ENCODE data around the gene PTS.

The PTS gene

GRCh38 chr11:112268406-112268805 lies 42.2 kb downstream of the PTS start:
- no peaks in the 10 kb centered on the region for H3K36me3 ChIP-seq (ENCODE audit: insufficient read depth, low read length)
- H3K4me1 ChIP-seq (ENCODE audit: insufficient read depth, low read length) = peaks cover 17% of the 10 kb centered on the region
- H3K9me3 ChIP-seq (ENCODE audit: low read length) = no peaks in the 10 kb centered on the region
- no peak overlapping the region for H3K4me3 ChIP-seq (ENCODE audit: low read depth in 1 of 2, low read length in 2 of 2)
- no peak overlapping the region for H3K27ac ChIP-seq (ENCODE audit: low read depth, low read length)
- H3K9ac ChIP-seq (ENCODE audit: low read length) = no peak overlapping the region
- H3K27me3 ChIP-seq (ENCODE audit: control insufficient read depth in 1 of 2, insufficient read depth in 2 of 2, low read length in 2 of 2) = no peaks in the 10 kb centered on the region

GRCh38 chr11:112269139-112269538 lies 42.9 kb downstream of the PTS start:
- Histone ChIP-seq H3K9ac (ENCODE audit: low read length) (no peak overlapping the region), H3K4me3 (ENCODE audit: low read depth in 1 of 2, low read length in 2 of 2) (no peak overlapping the region), H3K4me1 (ENCODE audit: insufficient read depth, low read length) (peaks cover 17% of the 10 kb centered on the region), H3K36me3 (ENCODE audit: insufficient read depth, low read length) (no peaks in the 10 kb centered on the region), H3K9me3 (ENCODE audit: low read length) (no peaks in the 10 kb centered on the region), H3K27me3 (ENCODE audit: control insufficient read depth in 1 of 2, insufficient read depth in 2 of 2, low read length in 2 of 2) (no peaks in the 10 kb centered on the region), H3K27ac (ENCODE audit: low read depth, low read length) (no peak overlapping the region)

GRCh38 chr11:112270551-112271180 lies 44.4 kb downstream of the PTS start:
- H3K27ac ChIP-seq (ENCODE audit: low read depth, low read length) = no peak overlapping the region
- no peaks in the 10 kb centered on the region for H3K36me3 ChIP-seq (ENCODE audit: insufficient read depth, low read length)
- no peak overlapping the region for H3K9ac ChIP-seq (ENCODE audit: low read length)
- H3K9me3 ChIP-seq (ENCODE audit: low read length) = no peaks in the 10 kb centered on the region
- H3K27me3 ChIP-seq (ENCODE audit: control insufficient read depth in 1 of 2, insufficient read depth in 2 of 2, low read length in 2 of 2) = no peaks in the 10 kb centered on the region
- H3K4me3 ChIP-seq (ENCODE audit: low read depth in 1 of 2, low read length in 2 of 2) = no peak overlapping the region
- peaks cover 8% of the 10 kb centered on the region for H3K4me1 ChIP-seq (ENCODE audit: insufficient read depth, low read length)

- H3K4me3 ChIP-seq (ENCODE audit: low read depth in 1 of 2, low read length in 2 of 2) = no peak overlapping the region
- H3K27ac ChIP-seq (ENCODE audit: low read depth, low read length) = no peak overlapping the region
- no peaks in the 10 kb centered on the region for H3K36me3 ChIP-seq (ENCODE audit: insufficient read depth, low read length)
- no peaks in the 10 kb centered on the region for H3K9me3 ChIP-seq (ENCODE audit: low read length)
- H3K27me3 ChIP-seq (ENCODE audit: control insufficient read depth in 1 of 2, insufficient read depth in 2 of 2, low read length in 2 of 2) = no peaks in the 10 kb centered on the region
- H3K9ac ChIP-seq (ENCODE audit: low read length) = no peak overlapping the region
- H3K4me1 ChIP-seq (ENCODE audit: insufficient read depth, low read length) = peaks cover 2% of the 10 kb centered on the region
Measured at GRCh38 chr11:112271242-112271641, 45.0 kb downstream of the PTS start.

- Histone ChIP-seq H3K27ac (ENCODE audit: low read depth, low read length) (no peak overlapping the region), H3K4me3 (ENCODE audit: low read depth in 1 of 2, low read length in 2 of 2) (no peak overlapping the region), H3K4me1 (ENCODE audit: insufficient read depth, low read length) (no peaks in the 10 kb centered on the region), H3K9me3 (ENCODE audit: low read length) (no peaks in the 10 kb centered on the region), H3K36me3 (ENCODE audit: insufficient read depth, low read length) (no peaks in the 10 kb centered on the region), H3K9ac (ENCODE audit: low read length) (no peak overlapping the region), H3K27me3 (ENCODE audit: control insufficient read depth in 1 of 2, insufficient read depth in 2 of 2, low read length in 2 of 2) (no peaks in the 10 kb centered on the region)
Measured at GRCh38 chr11:112273066-112273465, 46.8 kb downstream of the PTS start.

- Histone ChIP-seq H3K27ac (ENCODE audit: low read depth, low read length) (no peak overlapping the region), H3K36me3 (ENCODE audit: insufficient read depth, low read length) (no peaks in the 10 kb centered on the region), H3K9ac (ENCODE audit: low read length) (no peak overlapping the region), H3K4me3 (ENCODE audit: low read depth in 1 of 2, low read length in 2 of 2) (no peak overlapping the region), H3K9me3 (ENCODE audit: low read length) (no peaks in the 10 kb centered on the region), H3K4me1 (ENCODE audit: insufficient read depth, low read length) (no peaks in the 10 kb centered on the region), H3K27me3 (ENCODE audit: control insufficient read depth in 1 of 2, insufficient read depth in 2 of 2, low read length in 2 of 2) (no peaks in the 10 kb centered on the region)
Measured at GRCh38 chr11:112274007-112274783, 48.0 kb downstream of the PTS start.

- no peak overlapping the region for H3K4me3 ChIP-seq (ENCODE audit: low read depth in 1 of 2, low read length in 2 of 2)
- H3K27ac ChIP-seq (ENCODE audit: low read depth, low read length) = no peak overlapping the region
- H3K9me3 ChIP-seq (ENCODE audit: low read length) = no peaks in the 10 kb centered on the region
- H3K9ac ChIP-seq (ENCODE audit: low read length) = no peak overlapping the region
- no peaks in the 10 kb centered on the region for H3K27me3 ChIP-seq (ENCODE audit: control insufficient read depth in 1 of 2, insufficient read depth in 2 of 2, low read length in 2 of 2)
- no peaks in the 10 kb centered on the region for H3K36me3 ChIP-seq (ENCODE audit: insufficient read depth, low read length)
- peaks cover 3% of the 10 kb centered on the region for H3K4me1 ChIP-seq (ENCODE audit: insufficient read depth, low read length)
Measured at GRCh38 chr11:112277029-112277428, 50.8 kb downstream of the PTS start.

GRCh38 chr11:112277941-112278340 lies 51.7 kb downstream of the PTS start:
- H3K4me3 ChIP-seq (ENCODE audit: low read depth in 1 of 2, low read length in 2 of 2) = no peak overlapping the region
- H3K9me3 ChIP-seq (ENCODE audit: low read length) = no peaks in the 10 kb centered on the region
- H3K27ac ChIP-seq (ENCODE audit: low read depth, low read length) = no peak overlapping the region
- H3K36me3 ChIP-seq (ENCODE audit: insufficient read depth, low read length) = no peaks in the 10 kb centered on the region
- no peak overlapping the region for H3K9ac ChIP-seq (ENCODE audit: low read length)
- H3K27me3 ChIP-seq (ENCODE audit: control insufficient read depth in 1 of 2, insufficient read depth in 2 of 2, low read length in 2 of 2) = no peaks in the 10 kb centered on the region
- peaks cover 3% of the 10 kb centered on the region for H3K4me1 ChIP-seq (ENCODE audit: insufficient read depth, low read length)

- Histone ChIP-seq H3K4me1 (ENCODE audit: insufficient read depth, low read length) (peaks cover 3% of the 10 kb centered on the region), H3K4me3 (ENCODE audit: low read depth in 1 of 2, low read length in 2 of 2) (no peak overlapping the region), H3K27me3 (ENCODE audit: control insufficient read depth in 1 of 2, insufficient read depth in 2 of 2, low read length in 2 of 2) (no peaks in the 10 kb centered on the region), H3K9ac (ENCODE audit: low read length) (no peak overlapping the region), H3K36me3 (ENCODE audit: insufficient read depth, low read length) (no peaks in the 10 kb centered on the region), H3K9me3 (ENCODE audit: low read length) (no peaks in the 10 kb centered on the region), H3K27ac (ENCODE audit: low read depth, low read length) (no peak overlapping the region)
Measured at GRCh38 chr11:112278803-112279202, 52.6 kb downstream of the PTS start.

- peak overlapping the region; percentile 10 for H3K27ac ChIP-seq (ENCODE audit: low read depth, low read length)
- H3K27me3 ChIP-seq (ENCODE audit: control insufficient read depth in 1 of 2, insufficient read depth in 2 of 2, low read length in 2 of 2) = no peaks in the 10 kb centered on the region
- H3K36me3 ChIP-seq (ENCODE audit: insufficient read depth, low read length) = no peaks in the 10 kb centered on the region
- peaks cover 3% of the 10 kb centered on the region for H3K4me1 ChIP-seq (ENCODE audit: insufficient read depth, low read length)
- H3K9me3 ChIP-seq (ENCODE audit: low read length) = no peaks in the 10 kb centered on the region
- no peak overlapping the region for H3K9ac ChIP-seq (ENCODE audit: low read length)
- peak overlapping the region; percentile 48 to 76 for H3K4me3 ChIP-seq (ENCODE audit: low read depth in 1 of 2, low read length in 2 of 2)
Measured at GRCh38 chr11:112279901-112280267, 53.7 kb downstream of the PTS start.

- H3K9me3 ChIP-seq (ENCODE audit: low read length) = no peaks in the 10 kb centered on the region
- peak overlapping the region; percentile 7 for H3K9ac ChIP-seq (ENCODE audit: low read length)
- H3K4me3 ChIP-seq (ENCODE audit: low read depth in 1 of 2, low read length in 2 of 2) = peak overlapping the region; percentile 48 to 76
- H3K36me3 ChIP-seq (ENCODE audit: insufficient read depth, low read length) = no peaks in the 10 kb centered on the region
- no peaks in the 10 kb centered on the region for H3K27me3 ChIP-seq (ENCODE audit: control insufficient read depth in 1 of 2, insufficient read depth in 2 of 2, low read length in 2 of 2)
- H3K27ac ChIP-seq (ENCODE audit: low read depth, low read length) = peak overlapping the region; percentile 10
- H3K4me1 ChIP-seq (ENCODE audit: insufficient read depth, low read length) = peaks cover 3% of the 10 kb centered on the region
Measured at GRCh38 chr11:112280268-112281126, 54.3 kb downstream of the PTS start.
